H1 (cell line): ENCODE measurements around the gene VAPB. TPM values are rescaled to one million over a fixed set of nuclear protein-coding genes. Genes with fewer than 3 reads are reported as not detected.

Experiments used
- CTCF ChIA-PET: fragments of 300-600 bp; sonication (Branson Sonifier 250); formaldehyde crosslinking; loops from one replicate; lab custom pipeline; 2021; ENCODE audit not compliant: partially characterized antibody; lab: Charles Lee
- POLR2A ChIA-PET: fragments of 300-600 bp; sonication (Branson Sonifier 250); formaldehyde crosslinking; loops from one replicate; lab custom pipeline; 2021; ENCODE audit warnings: inconsistent platforms; ENCODE audit not compliant: partially characterized antibody; lab: Charles Lee
- DNase-seq, 2 experiments: peaks; one replicate each; pipeline versions ENCODE4 v3.0.0 to v3.0.0-alpha.2; 2010 to 2022; ENCODE audit warnings: low spot score in 2 of 2, low read depth in 1 of 2, mixed read lengths in 1 of 2
- FAIRE-seq: peaks from 2 replicates; lab custom pipeline; 2011; peaks lifted over from hg19 to GRCh38; lab: Jason Lieb, UNC
- H2AFZ ChIP-seq: 2 replicates; pipeline ENCODE4 v1.8.1; 2012; ENCODE audit warnings: low read length, inconsistent platforms
- H2AK5ac ChIP-seq: 2 replicates; pipeline ENCODE4 v1.6.1; 2013; ENCODE audit warnings: low read depth, low read length
- H2BK120ac ChIP-seq: replicated peaks from 2 replicates; pipeline ENCODE3; 2013; ENCODE audit warnings: low read depth, low read length, inconsistent platforms
- H2BK12ac ChIP-seq: 2 replicates; pipeline ENCODE4 v1.6.1; 2013; ENCODE audit warnings: low read depth, low read length
- H2BK15ac ChIP-seq: 2 replicates; pipeline ENCODE4 v1.6.1; 2013; ENCODE audit warnings: low read length
- H2BK20ac ChIP-seq: 2 replicates; pipeline ENCODE4 v1.6.1; 2013; ENCODE audit warnings: low read length
- H2BK5ac ChIP-seq: 2 replicates; pipeline ENCODE4 v1.6.1; 2013; ENCODE audit warnings: low read depth, low read length
- H3K14ac ChIP-seq: 2 replicates; pipeline ENCODE4 v1.6.1; 2013; ENCODE audit warnings: inconsistent platforms; ENCODE audit not compliant: insufficient read length
- H3K18ac ChIP-seq: 2 replicates; pipeline ENCODE4 v1.6.1; 2013; ENCODE audit warnings: low read length; ENCODE audit errors: extremely low read depth
- H3K23ac ChIP-seq: 2 replicates; pipeline ENCODE4 v1.6.1; 2013; ENCODE audit warnings: inconsistent platforms; ENCODE audit not compliant: insufficient read length
- H3K23me2 ChIP-seq: 2 replicates; pipeline ENCODE4 v1.6.1; 2013; ENCODE audit warnings: low read depth, low read length
- H3K27ac ChIP-seq: 2 replicates; pipeline ENCODE4 v1.6.1; 2011; ENCODE audit warnings: low read depth, low read length, inconsistent platforms
- H3K27me3 ChIP-seq, 4 experiments: replicated peaks in 1 of 4; 1 replicate in 1 of 4; 2 replicates in 3 of 4; pipeline versions ENCODE4 v1.6.1 to v1.8.1; 2011 to 2013; ENCODE audit warnings: low read length in 3 of 4, mild to moderate bottlenecking in 3 of 4, inconsistent platforms in 2 of 4, mixed read lengths in 2 of 4, moderate library complexity in 1 of 4; ENCODE audit not compliant: control insufficient read depth in 3 of 4, insufficient read depth in 3 of 4; ENCODE audit errors: extremely low read depth in 1 of 4
- H3K36me3 ChIP-seq, 4 experiments: 2 replicates each; pipeline versions ENCODE4 v1.6.1 to v1.8.1; 2011 to 2013; ENCODE audit warnings: mild to moderate bottlenecking in 4 of 4, low read length in 3 of 4, moderate library complexity in 2 of 4, control low read depth in 1 of 4, inconsistent platforms in 1 of 4; ENCODE audit not compliant: insufficient read depth in 4 of 4, control insufficient read depth in 2 of 4
- H3K4ac ChIP-seq: replicated peaks from 2 replicates; pipeline ENCODE3; 2013; ENCODE audit warnings: low read length, low read depth, mixed read lengths, inconsistent platforms; ENCODE audit not compliant: insufficient read length
- H3K4me1 ChIP-seq, 4 experiments: replicated peaks in 1 of 4; 1 replicate in 1 of 4; 2 replicates in 3 of 4; pipeline versions ENCODE4 v1.6.1 to v1.8.1; 2011 to 2013; ENCODE audit warnings: low read length in 3 of 4, inconsistent platforms in 2 of 4, mixed read lengths in 1 of 4; ENCODE audit not compliant: insufficient read depth in 4 of 4, control insufficient read depth in 3 of 4
- H3K4me2 ChIP-seq, 2 experiments: 2 replicates each; pipeline versions ENCODE4 v1.6.1 to v1.8.1; 2011 to 2013; ENCODE audit warnings: low read depth in 2 of 2, low read length in 2 of 2, control low read depth in 1 of 2, inconsistent platforms in 1 of 2, mild to moderate bottlenecking in 1 of 2; ENCODE audit not compliant: insufficient read depth in 1 of 2
- H3K4me3 ChIP-seq, 4 experiments: fragments of 200-600, 300-600 bp in 1 of 4; sonication (generic), shearing (Covaris generic), sonication (Bioruptor Twin) in 1 of 4; 2 replicates each; pipeline versions ENCODE4 v1.5.1 to v1.8.1; 2011 to 2016; ENCODE audit warnings: low read length in 4 of 4, low read depth in 3 of 4, control low read depth in 2 of 4, inconsistent platforms in 2 of 4, mild to moderate bottlenecking in 2 of 4, mixed read lengths in 1 of 4, moderate library complexity in 1 of 4; ENCODE audit not compliant: insufficient read depth in 2 of 4; ENCODE audit errors: extremely low read depth in 1 of 4
- H3K56ac ChIP-seq: replicated peaks from 2 replicates; pipeline ENCODE3; 2013; ENCODE audit warnings: low read depth, mild to moderate bottlenecking, mixed read lengths, low read length, inconsistent platforms; ENCODE audit not compliant: insufficient read length
- H3K79me1 ChIP-seq: 2 replicates; pipeline ENCODE4 v1.6.1; 2013; ENCODE audit warnings: low read depth, low read length, control low read depth
- H3K79me2 ChIP-seq, 2 experiments: 2 replicates each; pipeline versions ENCODE4 v1.6.1 to v1.8.1; 2012 to 2013; ENCODE audit warnings: low read length in 2 of 2, mild to moderate bottlenecking in 2 of 2, inconsistent platforms in 1 of 2; ENCODE audit not compliant: insufficient read depth in 2 of 2, control insufficient read depth in 1 of 2
- H3K9ac ChIP-seq, 4 experiments: replicated peaks in 1 of 4; 1 replicate in 1 of 4; 2 replicates in 3 of 4; pipeline versions ENCODE4 v1.6.1 to v1.8.1; 2011 to 2013; ENCODE audit warnings: low read depth in 3 of 4, low read length in 3 of 4, control low read depth in 2 of 4, mild to moderate bottlenecking in 2 of 4, moderate library complexity in 2 of 4, inconsistent platforms in 1 of 4; ENCODE audit errors: extremely low read depth in 1 of 4
- H3K9me3 ChIP-seq, 2 experiments: 2 replicates each; pipeline versions ENCODE4 v1.6.1 to v1.8.1; 2012 to 2013; ENCODE audit warnings: mild to moderate bottlenecking in 2 of 2, moderate library complexity in 2 of 2, control low read depth in 1 of 2, inconsistent platforms in 1 of 2, low read depth in 1 of 2, low read length in 1 of 2, mixed read lengths in 1 of 2; ENCODE audit not compliant: insufficient read depth in 2 of 2
- H4K20me1 ChIP-seq, 2 experiments: replicated peaks in 1 of 2; 2 replicates each; pipeline versions ENCODE3 to v1.8.1; 2011 to 2013; ENCODE audit warnings: inconsistent platforms in 2 of 2, low read length in 2 of 2, mild to moderate bottlenecking in 1 of 2; ENCODE audit not compliant: insufficient read depth in 2 of 2, control insufficient read depth in 1 of 2
- H4K5ac ChIP-seq: 2 replicates; pipeline ENCODE4 v1.6.1; 2013; ENCODE audit warnings: low read length, low read depth, mixed read lengths, inconsistent platforms; ENCODE audit not compliant: insufficient read length
- H4K8ac ChIP-seq: 2 replicates; pipeline ENCODE4 v1.8.0; 2013; ENCODE audit warnings: mild to moderate bottlenecking, moderate library complexity, low read length, inconsistent platforms; ENCODE audit not compliant: insufficient read depth; ENCODE audit errors: extremely low read depth
- H4K91ac ChIP-seq: replicated peaks from 2 replicates; pipeline ENCODE3; 2013; ENCODE audit warnings: low read length, mixed read lengths, inconsistent platforms; ENCODE audit not compliant: insufficient read length
- BACH1 ChIP-seq: IDR thresholded peaks from 2 replicates; pipeline ENCODE4 v1.6.1; 2012; ENCODE audit warnings: low read length, improper control_type of control experiment
- CTBP2 ChIP-seq: IDR thresholded peaks from 2 replicates; pipeline ENCODE4 v1.7.0; 2011; ENCODE audit warnings: borderline replicate concordance, mild to moderate bottlenecking, moderate library complexity, mixed read lengths, low read length; ENCODE audit not compliant: insufficient read depth, insufficient read length
- HDAC6 ChIP-seq: IDR thresholded peaks from one replicate; pipeline ENCODE4 v1.7.1; 2012; ENCODE audit warnings: low read depth, mild to moderate bottlenecking, inconsistent platforms, low read length, moderate library complexity
- KDM1A ChIP-seq: fragments of 200-600, 300-600 bp; sonication (generic); IDR thresholded peaks from 2 replicates; pipeline ENCODE4 v1.7.1; 2016; ENCODE audit warnings: mild to moderate bottlenecking, low read length, borderline replicate concordance
- MAX ChIP-seq: IDR thresholded peaks from 2 replicates; pipeline ENCODE4 v1.6.1; 2012; ENCODE audit warnings: inconsistent platforms
- RAD21 ChIP-seq, 2 experiments: IDR thresholded peaks in 1 of 2; conservative IDR thresholded peaks in 1 of 2; 2 replicates each; pipeline ENCODE4 v1.6.1; 2011; ENCODE audit warnings: low read depth in 2 of 2, low read length in 2 of 2, improper control_type of control experiment in 1 of 2, inconsistent platforms in 1 of 2, mild to moderate bottlenecking in 1 of 2, moderate library complexity in 1 of 2
- RFX5 ChIP-seq: IDR thresholded peaks from 2 replicates; pipeline ENCODE4 v1.6.1; 2011; ENCODE audit warnings: low read depth, low read length, improper control_type of control experiment, borderline replicate concordance
- SAP30 ChIP-seq: fragments of 300-600 bp; sonication (generic); IDR thresholded peaks from 2 replicates; pipeline ENCODE4 v1.7.1; 2012; ENCODE audit warnings: low read length, moderate library complexity, mild to moderate bottlenecking, inconsistent platforms; ENCODE audit not compliant: insufficient read depth, insufficient replicate concordance
- SRF ChIP-seq: IDR thresholded peaks from 2 replicates; pipeline ENCODE4 v1.6.1; 2011; ENCODE audit warnings: mild to moderate bottlenecking, low read depth, low read length, moderate library complexity
- WGBS, 2 experiments: shearing (Covaris generic) in 1 of 2; methylation state at CpG; one replicate each; pipeline versions ENCODE4 v1.1.6 to v1.1.7; 2013 to 2015; ENCODE audit warnings: low lambda C conversion rate in 2 of 2, mixed read lengths in 2 of 2, inconsistent platforms in 1 of 2, low coverage in 1 of 2, missing lambda C conversion rate in 1 of 2; ENCODE audit not compliant: insufficient replicate concordance in 2 of 2, insufficient coverage in 1 of 2, insufficient read length in 1 of 2; ENCODE audit errors: extremely low coverage in 1 of 2, missing lambda C conversion rate in 1 of 2; 5-methylcytosine and 5-hydroxymethylcytosine counted together
- polyA plus RNA-seq, 7 experiments: library from polyadenylated mRNA; depleted of rRNA in 3 of 7; stranded (reverse) in 5 of 7; unstranded in 2 of 7; fragments of >200 nt in 5 of 7; fragments of 200-250 nt in 2 of 7; gene quantifications; 1 replicate in 5 of 7; 2 replicates in 1 of 7; 4 replicates in 1 of 7; pipeline versions ENCODE4 v1.2.1 to v1.2.3, GENCODE V29; 2011 to 2013; ENCODE audit warnings: missing spikeins in 2 of 7, mixed read lengths in 2 of 7
- total RNA-seq: library from RNA; stranded (reverse); fragmentation: NEBNext Ultra II Directional; extraction: Animal tissue kit (Norgen Biotek cat#: 25700); gene quantifications from 2 replicates; pipeline ENCODE4 v1.2.1, GENCODE V29; 2021
- TF ChIP-seq, protein P1 (sequence below): IDR thresholded peaks from 2 replicates; pipeline ENCODE4 v1.6.1; 2011; ENCODE audit warnings: low read length, improper control_type of control experiment

Gene VAPB
- total and polyA plus RNA-seq, 2 of the 8 experiments (the other 6 are each of a cell fraction or from before 2014, with no cell fraction given), result 24.4 to 62.8 TPM

- H3K56ac ChIP-seq, result no peak overlapping the region
- H3K4me2 ChIP-seq, result no peak overlapping the region
- no peaks in the 10 kb centered on the region for H3K27me3 ChIP-seq
- FAIRE-seq (no peak), DNase-seq (peak in 1 of 2 experiments; percentile 34)
- no peak overlapping the region for H3K27ac ChIP-seq
- no peaks in the 10 kb centered on the region for H3K79me1 ChIP-seq
- H3K18ac ChIP-seq, result no peak overlapping the region; the same call in 1 of the 2 replicates
- H3K36me3 ChIP-seq, result no peaks in the 10 kb centered on the region
- no peak overlapping the region for H2BK12ac ChIP-seq
- 98% methylated on average over 20 of the region's 20 CpGs; no CpG with 5 or more reads in 1 of the 2 experiments for WGBS, 2 experiments
- no peak overlapping the region for H4K91ac ChIP-seq
- peaks cover 0 to 8% (median 3%) of the 10 kb centered on the region in 4 experiments; a peak in 5 of 7 replicates for H3K4me1 ChIP-seq
- no peak overlapping the region for H3K4ac ChIP-seq
- H3K23me2 ChIP-seq, result no peaks in the 10 kb centered on the region
- POLR2A ChIA-PET, result no interaction called here
- no peaks in the 10 kb centered on the region for H4K20me1 ChIP-seq
- H3K79me2 ChIP-seq, result no peaks in the 10 kb centered on the region
- H3K23ac ChIP-seq, result no peak overlapping the region
- peaks cover 0 to 6% of the 10 kb centered on the region in 2 experiments; a peak in 2 of 4 replicates for H3K9me3 ChIP-seq
- no peak overlapping the region for H2BK20ac ChIP-seq
- H4K5ac ChIP-seq, result no peak overlapping the region
- no peak overlapping the region for H3K9ac ChIP-seq
- no peak overlapping the region for H3K4me3 ChIP-seq
- H2AK5ac ChIP-seq, result no peak overlapping the region
- no peak overlapping the region for H2BK120ac ChIP-seq
- no peak overlapping the region for H2BK15ac ChIP-seq
- CTCF ChIA-PET, result interaction anchor here (0.7 to 2.2 kb wide), 3 partner anchors 9 to 238 kb away, joined by 3 to 10 read pairs (median 4); no protein-coding TSS in a partner anchor
- H3K14ac ChIP-seq, result no peak overlapping the region
- no peak overlapping the region for H4K8ac ChIP-seq
- H2BK5ac ChIP-seq, result no peak overlapping the region
- H2AFZ ChIP-seq, result no peak overlapping the region
- no peak for TF ChIP-seq SAP30
- TF ChIP-seq SRF, result no peak
- TF ChIP-seq HDAC6, result no peak
- TF ChIP-seq KDM1A, result no peak
- no peak for TF ChIP-seq RAD21 (IDR thresholded peaks at IDR 0.05 in 1 of 2, conservative IDR thresholded peaks at IDR 0.05 in 1 of 2; ENCODE audit: low read depth in 2 of 2, low read length in 2 of 2)
- TF ChIP-seq, protein P1, sequence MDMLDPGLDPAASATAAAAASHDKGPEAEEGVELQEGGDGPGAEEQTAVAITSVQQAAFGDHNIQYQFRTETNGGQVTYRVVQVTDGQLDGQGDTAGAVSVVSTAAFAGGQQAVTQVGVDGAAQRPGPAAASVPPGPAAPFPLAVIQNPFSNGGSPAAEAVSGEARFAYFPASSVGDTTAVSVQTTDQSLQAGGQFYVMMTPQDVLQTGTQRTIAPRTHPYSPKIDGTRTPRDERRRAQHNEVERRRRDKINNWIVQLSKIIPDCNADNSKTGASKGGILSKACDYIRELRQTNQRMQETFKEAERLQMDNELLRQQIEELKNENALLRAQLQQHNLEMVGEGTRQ, result no peak
- no peak for TF ChIP-seq CTBP2
- TF ChIP-seq BACH1, result no peak
- TF ChIP-seq MAX, result no peak
- TF ChIP-seq RFX5, result no peak
These were observed 83.4 kb downstream of the VAPB start for GRCh38 chr20:58472273-58473018.
